Naive thymus-derived CD8-positive, alpha-beta T cell (primary cell): Measurements from ENCODE around the gene ISG15. TPM values are rescaled to one million over a fixed set of nuclear protein-coding genes. Genes with fewer than 3 reads are reported as not detected.

ENCODE experiments used
- ATAC-seq, 2 donors: fragments of 150-1000 bp; cut with Tn5 transposase in 1 of 2; sonication (Bioruptor Pico), chemical (Tn5 transposase) in 1 of 2; 1 replicate in 1 of 2; 2 replicates in 1 of 2; pipeline ENCODE4 v1.10.0; 2021; ENCODE audit warnings: mild to moderate bottlenecking in 2 of 2, moderate library complexity in 2 of 2
- POLR2A ChIA-PET: fragments of 350-600 bp; sonication (Branson Sonifier 250); formaldehyde crosslinking; loops from one replicate; lab custom pipeline; 2021; ENCODE audit warnings: antibody characterized with exemption; lab: Charles Lee
- DNase-seq, 10 donors: peaks; one replicate each; pipeline versions ENCODE4 v3.0.0 to v3.0.0-alpha.2; 2020 to 2022
- H3K27ac Mint-ChIP-seq, 10 donors: one replicate each; pipeline ENCODE4 v1.8.0; 2020 to 2022; ENCODE audit warnings: mild to moderate bottlenecking in 10 of 10, mixed read lengths in 10 of 10, moderate library complexity in 4 of 10, inconsistent platforms in 1 of 10
- H3K27me3 Mint-ChIP-seq, 5 donors: one replicate each; pipeline ENCODE4 v1.8.0; 2021 to 2022; ENCODE audit warnings: mixed read lengths in 5 of 5
- H3K36me3 Mint-ChIP-seq, 3 donors: one replicate each; pipeline ENCODE4 v1.8.0; 2020 to 2022; ENCODE audit warnings: mixed read lengths in 3 of 3, mild to moderate bottlenecking in 2 of 3, inconsistent platforms in 1 of 3
- H3K4me1 Mint-ChIP-seq, 4 donors: one replicate each; pipeline ENCODE4 v1.8.0; 2021 to 2022; ENCODE audit warnings: mixed read lengths in 4 of 4
- H3K4me3 Mint-ChIP-seq, 10 donors: one replicate each; pipeline ENCODE4 v1.8.0; 2020 to 2022; ENCODE audit warnings: mild to moderate bottlenecking in 10 of 10, mixed read lengths in 10 of 10, moderate library complexity in 6 of 10, inconsistent platforms in 1 of 10
- H3K9me3 Mint-ChIP-seq, 9 donors: one replicate each; pipeline ENCODE4 v1.8.0; 2020 to 2022; ENCODE audit warnings: mixed read lengths in 9 of 9, mild to moderate bottlenecking in 3 of 9, inconsistent platforms in 1 of 9, moderate library complexity in 1 of 9
- polyA plus RNA-seq, 3 donors: library from polyadenylated mRNA; unstranded; fragments of 300-500 nt; fragmentation: Illumina TruSeq; gene quantifications; one replicate each; pipeline ENCODE4 v1.2.3, GENCODE V29; 2021
- total RNA-seq, 8 experiments: library from RNA in 2 of 8; stranded (reverse) in 2 of 8; gene quantifications; one replicate each; pipeline ENCODE4 v1.2.3 and lab custom pipeline; 2021 to 2026

The ISG15 gene
- total and polyA plus RNA-seq, 5 experiments from 2014 or later, result 30.3 to 220 (median 133) TPM

DNA sequence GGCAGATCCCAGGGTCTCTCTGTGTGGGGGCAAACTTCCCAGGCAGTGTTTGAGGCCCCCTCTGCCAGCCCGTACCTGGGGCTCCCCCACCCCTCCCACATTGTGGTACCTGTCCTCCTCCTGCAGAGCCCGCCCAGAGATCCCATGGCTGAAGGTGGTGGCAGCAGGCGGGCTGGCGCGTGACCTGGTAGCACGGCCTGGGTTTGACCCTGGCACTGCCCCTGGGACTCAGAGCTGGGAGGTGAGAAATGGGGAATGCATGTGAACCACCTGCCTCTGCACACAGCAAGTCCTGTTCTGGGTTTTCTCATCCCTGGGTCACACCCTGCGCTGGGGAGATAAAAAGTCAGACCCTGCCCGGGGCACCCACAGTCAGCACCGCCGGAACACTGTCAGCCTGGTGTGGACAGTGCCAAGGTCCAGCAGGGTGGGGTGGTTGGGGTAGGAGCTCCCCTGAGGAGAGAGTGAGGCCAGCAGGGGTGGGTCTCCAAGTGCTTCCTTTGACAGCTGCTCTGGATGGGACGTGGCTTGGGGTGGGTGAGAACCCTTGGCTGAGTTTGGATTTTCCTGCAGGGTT, 18.4 kb downstream of the ISG15 start:
- H3K9me3 Mint-ChIP-seq, result no peaks in the 10 kb centered on the region
- POLR2A ChIA-PET, result interaction anchor here (0.7 to 1.9 kb wide), 3 partner anchors 10 to 34 kb away, joined by 3 to 4 read pairs (median 4); no protein-coding TSS in a partner anchor
- no peaks in the 10 kb centered on the region for H3K36me3 Mint-ChIP-seq
- H3K27ac Mint-ChIP-seq, result peak overlapping the region in 2 of 10 donors; percentile 62 to 69
- peaks cover 3 to 11% (median 9%) of the 10 kb centered on the region in 4 donors for H3K4me1 Mint-ChIP-seq
- peaks cover 0 to 19% (median 0%) of the 10 kb centered on the region in 5 donors for H3K27me3 Mint-ChIP-seq
- ATAC-seq, result no peak
- H3K4me3 Mint-ChIP-seq, result peak overlapping the region in 7 of 10 donors; percentile 31 to 72 (median 48)
- no peak for DNase-seq

DNA sequence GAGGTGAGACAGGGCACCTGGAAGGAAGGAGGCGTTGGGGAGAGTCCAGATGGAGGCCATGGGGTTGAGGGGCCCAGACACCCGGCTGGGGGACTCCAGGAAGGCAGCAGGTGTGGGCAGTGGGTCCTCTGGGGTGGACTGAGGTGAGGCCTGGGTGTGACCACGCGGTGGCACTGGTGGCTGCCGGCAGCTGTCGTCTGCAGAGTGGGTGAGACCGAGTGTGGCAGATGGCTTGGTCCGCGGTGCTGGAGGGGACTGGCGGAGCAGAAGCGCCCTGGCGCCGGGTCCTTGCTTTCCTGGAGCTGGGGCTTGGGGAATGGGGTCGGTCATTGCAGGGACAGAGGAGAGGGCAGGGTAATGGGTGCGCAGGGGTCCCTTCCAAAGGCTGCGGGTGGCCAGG, 19.1 kb downstream of the ISG15 start:
- ATAC-seq (no peak), DNase-seq (no peak)
- Mint-ChIP-seq H3K36me3 (no peaks in the 10 kb centered on the region), H3K4me1 (peaks cover 3 to 11% (median 9%) of the 10 kb centered on the region in 4 donors), H3K4me3 (peak overlapping the region in 8 of 10 donors; percentile 31 to 72 (median 50)), H3K27me3 (peaks cover 0 to 19% (median 0%) of the 10 kb centered on the region in 5 donors), H3K27ac (peak overlapping the region in 5 of 10 donors; percentile 24 to 69 (median 56)), H3K9me3 (no peaks in the 10 kb centered on the region)
- POLR2A ChIA-PET, result interaction anchor here (1.3 to 1.9 kb wide), 3 partner anchors 31 to 35 kb away, joined by 4 to 7 read pairs (median 4); no protein-coding TSS in a partner anchor

DNA sequence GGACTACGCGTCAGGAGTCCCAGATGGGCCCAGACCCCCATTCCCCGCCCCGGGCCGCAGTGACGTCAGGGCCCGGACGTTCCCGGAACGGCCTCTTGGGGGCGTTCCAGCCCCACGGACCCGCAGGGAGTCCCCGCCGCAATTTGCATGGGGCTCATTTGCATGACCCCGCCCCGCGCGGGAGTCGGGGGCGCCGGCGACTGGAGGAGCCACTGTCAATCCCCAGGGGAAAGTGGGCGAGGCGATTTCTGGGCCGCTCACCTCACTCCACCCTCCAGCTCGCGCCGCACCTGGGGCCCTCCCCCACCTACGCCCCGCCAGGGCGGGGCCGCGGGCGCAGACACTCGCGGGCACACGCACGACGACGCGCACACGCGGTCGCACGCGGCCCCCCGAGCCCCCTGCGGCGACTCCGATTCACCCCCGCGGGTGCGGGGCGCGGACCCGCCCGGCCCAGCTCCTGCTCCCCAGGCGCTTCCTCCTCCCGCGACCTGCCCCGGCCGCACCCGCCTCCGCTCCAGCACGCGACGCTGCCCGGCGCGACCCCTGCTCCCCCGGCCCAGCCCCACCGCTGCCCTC, 19.8 kb downstream of the ISG15 start:
- Mint-ChIP-seq H3K27me3 (peaks cover 0 to 19% (median 0%) of the 10 kb centered on the region in 5 donors), H3K36me3 (no peaks in the 10 kb centered on the region), H3K4me3 (peak overlapping the region; percentile 29 to 79 (median 60)), H3K4me1 (peaks cover 3 to 11% (median 9%) of the 10 kb centered on the region in 4 donors), H3K9me3 (no peaks in the 10 kb centered on the region), H3K27ac (no peak overlapping the region)
- peak; percentile 80 to 94 (median 90) for DNase-seq
- POLR2A ChIA-PET, result interaction anchor here (0.9 to 1.7 kb wide), 4 partner anchors 19 to 36 kb away, joined by 3 to 7 read pairs (median 4); partner anchors contain the start of gene ISG15
- peak; percentile 95 for ATAC-seq

DNA sequence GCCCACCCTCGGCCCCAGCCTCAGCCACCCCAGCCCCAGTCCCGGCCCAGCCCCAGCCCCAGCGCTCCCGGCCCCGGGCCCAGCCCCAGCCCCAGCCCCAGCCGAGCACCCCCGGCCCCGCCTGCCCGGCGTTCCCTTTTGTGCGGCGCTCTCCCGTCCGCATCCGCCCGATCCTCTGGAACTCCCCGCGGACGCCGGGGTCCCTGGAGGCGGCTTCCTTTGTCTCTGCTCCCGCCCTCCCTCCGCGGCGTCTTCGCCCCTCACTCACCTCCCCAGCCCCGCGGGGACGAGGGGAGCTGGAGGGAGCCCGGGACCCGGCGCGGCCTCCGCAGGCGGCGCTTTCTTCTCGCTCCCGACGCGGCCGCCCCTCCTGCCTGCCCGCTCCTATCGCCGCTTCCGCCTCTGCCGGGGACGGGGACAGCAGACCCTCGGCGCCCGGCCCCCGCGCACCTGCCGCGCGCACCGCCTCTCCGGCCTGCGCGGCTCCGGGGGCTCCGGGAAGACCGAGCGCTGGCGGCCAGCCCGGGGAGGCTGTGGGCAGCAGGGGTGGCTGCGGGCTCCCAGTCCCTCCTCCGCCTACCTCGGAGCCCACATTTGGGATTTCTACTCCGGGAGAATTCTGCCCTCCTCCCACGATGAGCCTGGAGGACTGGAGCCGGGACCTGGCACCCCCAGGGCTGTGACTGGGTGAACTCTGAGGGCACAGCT, 20.6 kb downstream of the ISG15 start:
- H3K27ac Mint-ChIP-seq, result no peak overlapping the region
- peaks cover 7 to 17% (median 15%) of the 10 kb centered on the region in 4 donors for H3K4me1 Mint-ChIP-seq
- H3K36me3 Mint-ChIP-seq, result no peaks in the 10 kb centered on the region
- H3K27me3 Mint-ChIP-seq, result peaks cover 0 to 19% (median 0%) of the 10 kb centered on the region in 5 donors
- peak overlapping the region in 9 of 10 donors; percentile 50 to 83 (median 57) for H3K4me3 Mint-ChIP-seq
- no peaks in the 10 kb centered on the region for H3K9me3 Mint-ChIP-seq
- peak in 1 of 2 donors; percentile 14 for ATAC-seq
- POLR2A ChIA-PET, result interaction anchor here (0.9 to 1.7 kb wide), 4 partner anchors 20 to 75 kb away, joined by 3 to 7 read pairs (median 4); partner anchors contain the start of genes ISG15 and NOC2L
- no peak for DNase-seq

DNA sequence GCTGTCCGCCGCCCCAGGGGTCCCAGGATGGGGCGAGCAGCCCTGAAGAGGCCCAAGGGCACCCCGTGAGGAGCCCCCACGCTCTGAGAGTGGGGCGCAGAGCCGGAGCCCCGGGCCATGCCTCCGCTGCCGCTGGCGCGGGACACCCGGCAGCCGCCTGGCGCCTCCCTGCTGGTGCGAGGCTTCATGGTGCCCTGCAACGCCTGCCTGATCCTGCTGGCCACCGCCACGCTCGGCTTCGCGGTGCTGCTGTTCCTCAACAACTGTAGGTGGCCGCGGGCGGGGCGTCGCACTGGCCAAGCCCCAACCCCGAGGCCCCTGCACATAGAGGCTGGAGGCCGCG, 21.1 kb downstream of the ISG15 start:
- POLR2A ChIA-PET, result interaction anchor here (1.2 to 1.7 kb wide), 2 partner anchors 30 to 75 kb away, joined by 3 to 7 read pairs; partner anchors contain the start of gene NOC2L
- no peak for DNase-seq
- H3K27me3 Mint-ChIP-seq, result peaks cover 0 to 19% (median 0%) of the 10 kb centered on the region in 5 donors
- no peak overlapping the region for H3K27ac Mint-ChIP-seq
- no peaks in the 10 kb centered on the region for H3K9me3 Mint-ChIP-seq
- no peaks in the 10 kb centered on the region for H3K36me3 Mint-ChIP-seq
- H3K4me3 Mint-ChIP-seq, result peak overlapping the region; percentile 51 to 83 (median 66)
- H3K4me1 Mint-ChIP-seq, result peaks cover 10 to 22% (median 20%) of the 10 kb centered on the region in 4 donors
- no peak for ATAC-seq

DNA sequence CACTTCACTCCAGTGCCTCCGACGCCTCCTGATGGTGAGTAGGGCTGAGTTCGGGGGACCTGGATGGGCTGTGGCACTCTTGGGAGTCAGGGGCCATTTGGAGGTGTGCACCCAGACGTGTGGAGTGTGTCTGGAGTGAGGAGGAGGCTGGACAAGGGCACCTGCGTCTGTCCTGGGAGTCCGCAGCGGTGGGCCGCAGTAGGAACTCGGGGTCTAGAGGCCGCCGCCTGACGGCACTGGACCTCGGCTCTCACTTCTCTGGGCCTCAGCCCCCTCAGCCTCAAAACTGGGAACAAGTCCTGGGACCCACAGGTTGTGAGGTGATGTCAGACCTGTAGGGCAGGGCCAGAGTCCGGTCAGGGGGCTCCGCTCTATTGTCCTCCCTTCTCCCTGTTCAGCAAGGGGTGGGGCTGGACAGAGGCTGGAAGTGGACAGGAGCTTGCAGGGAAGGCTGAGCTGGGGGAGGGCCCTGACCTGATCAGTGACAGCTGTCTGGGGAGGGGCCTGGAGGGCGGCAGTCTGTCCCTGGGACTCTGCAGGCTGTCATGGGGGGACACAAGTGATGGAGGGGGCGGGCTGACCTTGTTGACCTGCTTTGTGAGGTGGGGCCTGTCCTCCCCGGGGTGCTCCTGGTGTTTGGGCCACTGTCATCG, 22.1 kb downstream of the ISG15 start:
- no peak for DNase-seq
- Mint-ChIP-seq H3K9me3 (no peaks in the 10 kb centered on the region), H3K4me1 (peaks cover 14 to 28% (median 27%) of the 10 kb centered on the region in 4 donors), H3K4me3 (peak overlapping the region in 4 of 10 donors; percentile 3 to 56 (median 36)), H3K27ac (no peak overlapping the region), H3K27me3 (peaks cover 0 to 19% (median 0%) of the 10 kb centered on the region in 5 donors), H3K36me3 (no peaks in the 10 kb centered on the region)
- POLR2A ChIA-PET, result interaction anchor here (0.6 to 1.2 kb wide), 2 partner anchors 76 to 91 kb away, joined by 3 to 4 read pairs; partner anchors contain the start of gene NOC2L
- no peak for ATAC-seq

DNA sequence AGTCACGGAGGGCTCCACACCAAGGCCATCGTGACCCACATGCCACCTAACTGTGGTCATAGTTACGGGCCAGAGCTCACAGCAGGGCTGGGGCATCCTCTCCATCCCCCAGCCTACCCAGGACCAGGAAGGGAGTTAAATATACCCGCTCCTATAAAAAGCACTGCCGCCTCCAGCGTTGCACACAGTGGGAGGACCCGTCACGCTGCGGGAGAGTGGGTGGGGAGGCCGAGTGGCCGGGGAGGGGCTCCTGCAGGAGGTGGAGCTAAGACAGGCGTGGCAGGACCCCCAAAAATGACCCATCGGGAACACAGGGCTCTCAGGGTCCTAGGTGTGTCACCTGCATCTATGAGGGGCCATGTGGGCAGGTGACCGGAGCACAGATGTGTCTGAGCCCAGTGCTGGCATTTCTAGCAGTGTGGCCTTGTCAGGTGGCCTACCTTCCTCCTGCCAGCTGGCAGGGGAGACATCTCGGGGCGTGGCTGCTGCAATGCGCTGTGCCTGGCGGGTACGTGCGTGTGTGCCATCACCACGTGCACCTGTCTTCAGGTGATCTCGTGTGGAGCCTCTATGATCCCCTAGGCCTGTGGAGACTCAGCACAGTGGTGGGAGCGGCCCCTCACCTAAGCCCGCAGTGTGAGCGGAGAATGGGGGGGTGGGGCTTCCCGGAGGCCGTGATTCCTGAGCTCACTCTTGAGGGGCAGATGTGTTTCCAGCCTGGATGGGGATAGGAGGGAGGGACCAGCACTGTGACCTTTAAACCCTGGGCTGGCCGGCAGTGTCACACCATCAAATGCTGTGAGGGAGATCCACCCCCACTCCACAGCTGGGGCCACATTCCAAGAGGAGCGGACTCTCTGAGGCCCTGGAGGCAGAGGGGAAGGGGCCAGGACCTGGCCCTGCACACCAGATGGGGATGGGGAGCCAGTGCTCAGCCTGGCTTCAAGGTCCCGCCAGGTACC, 24.4 kb downstream of the ISG15 start:
- H3K4me3 Mint-ChIP-seq, result peak overlapping the region in 2 of 10 donors; percentile 37 to 62

DNA sequence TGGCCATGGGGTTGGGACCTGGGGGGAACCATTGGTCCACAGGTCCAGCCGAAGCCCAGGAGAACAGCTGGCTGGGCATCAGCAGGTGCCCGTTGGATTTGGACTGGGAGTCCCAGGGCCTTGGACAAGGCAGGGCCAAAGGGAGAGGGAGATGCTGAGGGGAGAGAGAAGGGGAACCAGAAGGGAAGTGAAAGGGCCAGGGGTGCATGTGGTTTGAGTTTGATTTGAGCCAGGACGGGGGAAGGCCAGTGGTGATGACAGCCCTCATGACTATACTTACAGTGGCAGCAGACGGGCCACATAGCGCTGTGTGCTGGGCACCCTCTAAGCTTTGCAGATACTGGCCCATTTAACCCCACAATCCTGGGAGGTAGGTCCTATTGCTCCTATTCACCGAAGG, 25.4 kb downstream of the ISG15 start:
- H3K27ac Mint-ChIP-seq, result peak overlapping the region in 2 of 10 donors; percentile 29 to 31
- POLR2A ChIA-PET, result interaction anchor here (0.6 to 3.0 kb wide), 3 partner anchors 14 to 430 kb away, joined by 4 to 12 read pairs (median 8); no protein-coding TSS in a partner anchor

More for the DNA sequence above, 24.4 kb downstream of the ISG15 start:
- DNase-seq (no peak), ATAC-seq (no peak)
- POLR2A ChIA-PET, result no interaction called here
- H3K27me3 Mint-ChIP-seq, result peaks cover 0 to 10% (median 0%) of the 10 kb centered on the region in 5 donors
- H3K4me1 Mint-ChIP-seq, result peaks cover 16 to 26% (median 21%) of the 10 kb centered on the region in 4 donors
- peaks cover 0 to under 1% (median 0%) of the 10 kb centered on the region in 9 donors for H3K9me3 Mint-ChIP-seq
- no peaks in the 10 kb centered on the region for H3K36me3 Mint-ChIP-seq
- H3K27ac Mint-ChIP-seq, result no peak overlapping the region

DNA sequence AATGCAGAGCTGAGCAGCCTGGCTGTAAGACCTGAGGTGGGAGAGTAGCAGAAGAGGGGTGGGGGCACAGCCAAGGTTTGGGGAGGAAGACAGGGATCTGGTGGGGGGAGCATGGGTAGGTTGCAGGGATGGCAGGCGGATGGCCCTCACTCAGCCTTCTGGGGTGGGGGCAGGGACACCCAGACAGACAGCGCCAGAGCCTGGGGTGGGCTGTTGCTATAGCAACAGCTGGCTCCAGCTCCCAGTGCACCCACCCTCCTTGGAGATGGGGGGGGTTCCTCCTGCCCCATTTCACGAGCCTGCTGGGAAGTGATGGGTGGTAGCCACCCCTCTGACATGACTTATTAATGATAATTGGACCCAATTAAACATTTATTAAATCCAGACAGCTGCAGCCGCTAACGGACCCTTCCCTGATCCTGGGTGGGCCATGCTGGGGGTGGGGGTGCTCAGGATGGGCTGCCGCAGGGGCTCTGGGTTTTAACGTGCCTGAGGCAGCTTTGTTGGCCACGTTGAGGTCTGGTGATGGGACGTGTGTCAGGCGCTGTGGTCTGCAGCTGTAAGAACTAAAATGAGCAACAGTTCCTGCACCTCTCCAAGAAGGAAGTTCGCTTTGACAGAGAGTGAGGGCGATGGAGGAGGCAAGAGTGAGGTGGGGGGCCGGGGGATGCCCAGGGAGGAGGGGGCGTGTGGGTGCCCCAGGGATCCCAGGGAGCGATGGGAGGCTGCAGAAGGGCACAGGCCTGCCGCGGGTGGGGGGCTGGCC, 26.0 kb downstream of the ISG15 start:
- ATAC-seq, result no peak
- Mint-ChIP-seq H3K27ac (peak overlapping the region in 5 of 10 donors; percentile 31 to 85 (median 74)), H3K4me3 (peak overlapping the region; percentile 57 to 84 (median 79)), H3K27me3 (peaks cover 0 to 10% (median 0%) of the 10 kb centered on the region in 5 donors), H3K36me3 (no peaks in the 10 kb centered on the region), H3K9me3 (peaks cover 0 to 8% (median 0%) of the 10 kb centered on the region in 9 donors), H3K4me1 (peaks cover 19 to 32% (median 20%) of the 10 kb centered on the region in 4 donors)
- no peak for DNase-seq
- POLR2A ChIA-PET, result interaction anchor here (0.6 to 3.0 kb wide), 8 partner anchors 15 to 430 kb away, joined by 3 to 12 read pairs (median 6); no protein-coding TSS in a partner anchor

More for the DNA sequence above, 25.4 kb downstream of the ISG15 start:
- peaks cover 19 to 32% (median 20%) of the 10 kb centered on the region in 4 donors for H3K4me1 Mint-ChIP-seq
- no peak for DNase-seq
- peaks cover 0 to 10% (median 0%) of the 10 kb centered on the region in 5 donors for H3K27me3 Mint-ChIP-seq
- no peaks in the 10 kb centered on the region for H3K36me3 Mint-ChIP-seq
- no peak for ATAC-seq
- peaks cover 0 to 8% (median 0%) of the 10 kb centered on the region in 9 donors for H3K9me3 Mint-ChIP-seq
- H3K4me3 Mint-ChIP-seq, result peak overlapping the region in 6 of 10 donors; percentile 6 to 80 (median 48)
